PC-3 (cell line): ENCODE measurements around the gene ALOXE3. TPM values are rescaled to one million over a fixed set of nuclear protein-coding genes. Genes with fewer than 3 reads are reported as not detected.

Experiments
- ATAC-seq: fragments of 200-7000 bp; cut with Tn5 transposase; 2 replicates; pipeline ENCODE4 v1.9.1; 2020; ENCODE audit warnings: mild to moderate bottlenecking, moderate library complexity
- BruUV-seq: library from RNA; stranded (reverse); fragments of 400-500 nt; replicated peaks from 2 replicates; lab custom pipeline; 2021; lab: Mats Ljungman, UMichigan
- CTCF ChIA-PET: fragments of 300-600 bp; sonication (Branson Sonifier 250); formaldehyde crosslinking; loops from one replicate; lab custom pipeline; 2022; ENCODE audit warnings: antibody characterized with exemption; lab: Charles Lee
- POLR2A ChIA-PET: fragments of 300-600 bp; sonication (Branson Sonifier 250); formaldehyde crosslinking; loops from one replicate; lab custom pipeline; 2022; ENCODE audit warnings: antibody characterized with exemption; ENCODE audit not compliant: unreplicated experiment; lab: Charles Lee
- DNase-seq: peaks from one replicate; pipeline ENCODE4 v3.0.0-alpha.2; 2015
- H2AFZ ChIP-seq: fragments of 300-600 bp; sonication (generic); 2 replicates; pipeline ENCODE4 v1.6.0; 2016; ENCODE audit warnings: antibody characterized with exemption, low read length
- H3F3A ChIP-seq: fragments of 300-600 bp; sonication (generic); one replicate; pipeline ENCODE4 v1.6.0; 2017; ENCODE audit warnings: antibody characterized with exemption, low read length, control low read depth, mild to moderate bottlenecking; ENCODE audit not compliant: unreplicated experiment
- H3K27ac ChIP-seq: fragments of 300-600 bp; sonication (generic); 2 replicates; pipeline ENCODE4 v1.5.1; 2016; ENCODE audit warnings: mild to moderate bottlenecking, low read length
- H3K27me3 ChIP-seq: fragments of 300-600 bp; sonication (generic); 2 replicates; pipeline ENCODE4 v1.6.1; 2016; ENCODE audit warnings: low read length, mixed read lengths
- H3K36me3 ChIP-seq: fragments of 300-600 bp; sonication (generic); 2 replicates; pipeline ENCODE4 v1.6.1; 2016; ENCODE audit warnings: low read depth, mixed run types, low read length, mixed read lengths
- H3K4me1 ChIP-seq: fragments of 300-600 bp; sonication (generic); 2 replicates; pipeline ENCODE4 v1.5.1; 2016; ENCODE audit warnings: low read length; ENCODE audit not compliant: insufficient read depth
- H3K4me2 ChIP-seq: fragments of 300-600 bp; sonication (generic); 2 replicates; pipeline ENCODE4 v1.6.0; 2016; ENCODE audit warnings: low read length
- H3K4me3 ChIP-seq: fragments of 300-600 bp; sonication (generic); 2 replicates; pipeline ENCODE4 v1.5.1; 2016; ENCODE audit warnings: mild to moderate bottlenecking, low read length, mixed read lengths
- H3K79me2 ChIP-seq: fragments of 300-600 bp; sonication (generic); 2 replicates; pipeline ENCODE4 v1.6.1; 2017; ENCODE audit warnings: low read length, mixed read lengths
- H3K9ac ChIP-seq: fragments of 300-600 bp; sonication (generic); 2 replicates; pipeline ENCODE4 v1.6.0; 2016; ENCODE audit warnings: mild to moderate bottlenecking, low read length
- H3K9me2 ChIP-seq: fragments of 300-600 bp; sonication (generic); replicated peaks from 2 replicates; pipeline ENCODE4 v1.6.1; 2016; ENCODE audit warnings: mixed run types, low read length, mixed read lengths
- H3K9me3 ChIP-seq: fragments of 300-600 bp; sonication (generic); 2 replicates; pipeline ENCODE4 v1.6.1; 2016; ENCODE audit warnings: low read length, mixed read lengths
- H4K20me1 ChIP-seq: fragments of 300-600 bp; sonication (generic); 2 replicates; pipeline ENCODE4 v1.6.1; 2016; ENCODE audit warnings: low read length, mixed read lengths
- EZH2 ChIP-seq: fragments of 300-600 bp; sonication (generic); IDR thresholded peaks from one replicate; pipeline ENCODE4 v1.6.1; 2017; ENCODE audit warnings: antibody characterized with exemption, mild to moderate bottlenecking, low read length; ENCODE audit not compliant: unreplicated experiment
- EZH2phosphoT487 ChIP-seq: fragments of 300-600 bp; sonication (generic); IDR thresholded peaks from 2 replicates; pipeline ENCODE4 v1.6.1; 2018; ENCODE audit warnings: mild to moderate bottlenecking, antibody characterized with exemption, low read length, borderline replicate concordance
- intact Hi-C: fragments of 100-400 bp; cut with micrococcal nuclease; formaldehyde crosslinking; loops from 2 replicates; pipeline ENCODE4 v1.9.0; 2023
- total RNA-seq: library from RNA; depleted of rRNA; stranded (reverse); fragments of >200 nt; gene quantifications from 2 replicates; pipeline ENCODE4 v1.2.3, GENCODE V29; 2014
- TF ChIP-seq, protein P1 (sequence below): fragments of 300-600 bp; sonication (generic); conservative IDR thresholded peaks from 2 replicates; pipeline ENCODE4 v1.5.1; 2017; ENCODE audit warnings: antibody characterized with exemption, low read depth, mild to moderate bottlenecking, low read length

ALOXE3 gene
- total RNA-seq, 1 experiment from 2014 or later, result 1.4 TPM

DNA sequence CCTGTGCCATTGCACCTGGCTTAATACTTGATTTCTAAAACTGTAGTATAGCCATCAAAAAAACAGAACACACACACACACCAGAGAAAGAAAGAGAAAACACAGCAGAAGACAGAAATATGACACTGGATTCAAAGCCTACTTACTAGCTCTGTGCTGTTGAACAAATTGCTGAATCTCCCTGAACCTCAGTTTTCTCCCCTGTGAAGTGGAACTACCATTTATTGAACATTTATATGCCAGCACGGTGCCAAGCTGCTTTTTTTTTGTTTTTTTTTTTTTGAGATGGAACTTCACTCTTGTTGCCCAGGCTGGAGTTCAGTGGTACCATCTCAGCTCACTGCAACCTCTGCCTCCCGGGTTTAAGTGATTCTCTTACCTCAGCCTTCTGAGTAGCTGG, 17.6 kb downstream of the ALOXE3 start:
- ATAC-seq (no peak), DNase-seq (no peak)
- H3K4me2 ChIP-seq, result no peak overlapping the region
- H2AFZ ChIP-seq, result no peak overlapping the region
- H3K79me2 ChIP-seq, result no peaks in the 10 kb centered on the region
- H3K36me3 ChIP-seq, result no peaks in the 10 kb centered on the region
- no peaks in the 10 kb centered on the region for H3K27me3 ChIP-seq
- BruUV-seq, result no TSS peak
- ChIA-PET POLR2A (interaction anchor here (0.6 kb wide), 1 partner anchor 295 kb away, joined by 9 read pairs; no protein-coding TSS in a partner anchor), CTCF (no interaction called here)
- TF ChIP-seq EZH2 (no peak), EZH2phosphoT487 (no peak)
- TF ChIP-seq, protein P1, sequence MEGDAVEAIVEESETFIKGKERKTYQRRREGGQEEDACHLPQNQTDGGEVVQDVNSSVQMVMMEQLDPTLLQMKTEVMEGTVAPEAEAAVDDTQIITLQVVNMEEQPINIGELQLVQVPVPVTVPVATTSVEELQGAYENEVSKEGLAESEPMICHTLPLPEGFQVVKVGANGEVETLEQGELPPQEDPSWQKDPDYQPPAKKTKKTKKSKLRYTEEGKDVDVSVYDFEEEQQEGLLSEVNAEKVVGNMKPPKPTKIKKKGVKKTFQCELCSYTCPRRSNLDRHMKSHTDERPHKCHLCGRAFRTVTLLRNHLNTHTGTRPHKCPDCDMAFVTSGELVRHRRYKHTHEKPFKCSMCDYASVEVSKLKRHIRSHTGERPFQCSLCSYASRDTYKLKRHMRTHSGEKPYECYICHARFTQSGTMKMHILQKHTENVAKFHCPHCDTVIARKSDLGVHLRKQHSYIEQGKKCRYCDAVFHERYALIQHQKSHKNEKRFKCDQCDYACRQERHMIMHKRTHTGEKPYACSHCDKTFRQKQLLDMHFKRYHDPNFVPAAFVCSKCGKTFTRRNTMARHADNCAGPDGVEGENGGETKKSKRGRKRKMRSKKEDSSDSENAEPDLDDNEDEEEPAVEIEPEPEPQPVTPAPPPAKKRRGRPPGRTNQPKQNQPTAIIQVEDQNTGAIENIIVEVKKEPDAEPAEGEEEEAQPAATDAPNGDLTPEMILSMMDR, result no peak
- H3K27ac ChIP-seq, result no peak overlapping the region
- no peaks in the 10 kb centered on the region for H3F3A ChIP-seq
- no peak overlapping the region for H3K4me3 ChIP-seq
- intact Hi-C loops, result no loop called here
- H3K9me2 ChIP-seq, result no peaks in the 10 kb centered on the region
- no peaks in the 10 kb centered on the region for H3K9me3 ChIP-seq
- H3K9ac ChIP-seq, result no peak overlapping the region
- no peaks in the 10 kb centered on the region for H4K20me1 ChIP-seq
- peaks cover 6% of the 10 kb centered on the region; the same call in 1 of the 2 replicates for H3K4me1 ChIP-seq

- Histone ChIP-seq H3K27ac (no peak overlapping the region), H2AFZ (no peak overlapping the region), H3F3A (no peaks in the 10 kb centered on the region), H3K4me2 (no peak overlapping the region), H3K9ac (no peak overlapping the region), H3K36me3 (no peaks in the 10 kb centered on the region), H3K79me2 (no peaks in the 10 kb centered on the region), H3K4me3 (no peak overlapping the region), H3K4me1 (peaks cover 6% of the 10 kb centered on the region; the same call in 1 of the 2 replicates), H3K9me3 (no peaks in the 10 kb centered on the region), H3K27me3 (no peaks in the 10 kb centered on the region), H3K9me2 (no peaks in the 10 kb centered on the region), H4K20me1 (no peaks in the 10 kb centered on the region)
- ChIA-PET POLR2A (no interaction called here), CTCF (no interaction called here)
- ATAC-seq, result no peak
- intact Hi-C loops, result no loop called here
- no TSS peak for BruUV-seq
- DNase-seq, result no peak
- TF ChIP-seq, protein P1, result no peak
- TF ChIP-seq EZH2phosphoT487 (no peak), EZH2 (no peak)
Observed at GRCh38 chr17:8100111-8100510, 18.2 kb downstream of the ALOXE3 start.

- no TSS peak for BruUV-seq
- Histone ChIP-seq H3K9me2 (no peaks in the 10 kb centered on the region), H3K4me1 (no peaks in the 10 kb centered on the region), H3K9me3 (no peaks in the 10 kb centered on the region), H3K27me3 (no peaks in the 10 kb centered on the region), H2AFZ (no peak overlapping the region), H3K36me3 (no peaks in the 10 kb centered on the region), H3K4me3 (no peak overlapping the region), H3K4me2 (no peak overlapping the region), H3K79me2 (no peaks in the 10 kb centered on the region), H4K20me1 (no peaks in the 10 kb centered on the region), H3K9ac (no peak overlapping the region), H3K27ac (no peak overlapping the region), H3F3A (no peaks in the 10 kb centered on the region)
- intact Hi-C loops, result no loop called here
- ChIA-PET POLR2A (no interaction called here), CTCF (interaction anchor here (0.8 kb wide), 1 partner anchor 36 kb away, joined by 3 read pairs; no protein-coding TSS in a partner anchor)
- ATAC-seq, result no peak
- no peak for DNase-seq
- TF ChIP-seq, protein P1, result no peak
- TF ChIP-seq EZH2, result no peak
- TF ChIP-seq EZH2phosphoT487, result no peak
Observed at GRCh38 chr17:8096541-8096940, 21.8 kb downstream of the ALOXE3 start.
